SW 1271 (cell line): ENCODE results near the gene SLC35E3.

Experiments used
- DNase-seq, 2 experiments: peaks; one replicate each; lab custom pipeline; 2025; lab: John Stamatoyannopoulos, UW

SLC35E3 gene

DNA sequence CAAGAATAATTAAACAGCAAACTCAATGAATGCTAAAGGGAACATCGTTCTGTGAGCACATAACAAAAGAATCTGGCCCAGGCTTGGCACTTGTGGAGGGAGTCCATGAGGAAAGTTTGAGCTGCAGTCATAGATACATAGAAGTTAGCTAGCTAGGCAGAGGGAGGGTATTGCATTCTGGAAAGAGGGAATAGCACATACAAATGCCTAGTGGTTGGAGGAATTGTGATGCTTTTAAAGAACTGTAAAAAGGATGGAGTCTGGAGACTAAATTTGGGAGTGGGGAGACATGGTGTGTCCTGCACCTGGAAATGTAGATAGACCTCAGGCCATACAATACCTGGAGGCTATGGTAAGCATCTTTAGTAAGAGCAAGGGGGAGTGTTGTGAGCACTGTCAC, 24.0 kb downstream of the SLC35E3 start:
- DNase-seq: no peak

DNA sequence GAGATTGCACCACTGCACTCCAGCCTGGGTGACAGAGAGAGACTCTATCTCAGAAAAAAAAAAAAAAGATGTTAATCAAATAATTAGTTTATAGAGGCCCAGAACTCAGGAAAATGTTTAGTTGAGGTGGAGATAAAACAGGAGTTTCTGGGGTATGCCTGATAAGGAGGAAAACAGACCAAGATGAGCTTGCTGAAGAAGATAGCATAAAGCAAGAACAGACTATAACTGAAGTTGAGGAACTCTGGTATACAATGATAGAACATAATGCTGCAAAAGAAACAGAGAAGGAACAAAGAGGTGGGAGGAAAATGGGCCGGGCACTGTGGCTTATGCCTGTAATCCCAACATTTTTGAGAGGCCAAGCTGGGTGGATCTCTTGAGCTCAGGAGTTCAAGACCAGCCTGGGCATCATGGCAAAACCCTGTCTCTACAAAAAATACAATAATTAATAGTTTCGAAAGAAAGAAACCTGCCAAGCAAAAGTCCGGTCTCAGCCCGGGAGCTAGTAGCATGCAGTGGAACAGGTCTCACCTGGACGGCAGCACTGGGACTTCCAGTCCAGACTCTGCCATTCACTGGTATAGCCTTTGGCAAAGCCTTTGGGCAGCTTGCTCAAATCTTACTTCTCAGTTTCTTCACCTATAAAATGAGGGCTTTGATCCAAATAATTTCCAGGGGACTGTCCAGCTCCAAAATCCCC, 25.4 kb downstream of the SLC35E3 start:
- DNase-seq: no peak

DNA sequence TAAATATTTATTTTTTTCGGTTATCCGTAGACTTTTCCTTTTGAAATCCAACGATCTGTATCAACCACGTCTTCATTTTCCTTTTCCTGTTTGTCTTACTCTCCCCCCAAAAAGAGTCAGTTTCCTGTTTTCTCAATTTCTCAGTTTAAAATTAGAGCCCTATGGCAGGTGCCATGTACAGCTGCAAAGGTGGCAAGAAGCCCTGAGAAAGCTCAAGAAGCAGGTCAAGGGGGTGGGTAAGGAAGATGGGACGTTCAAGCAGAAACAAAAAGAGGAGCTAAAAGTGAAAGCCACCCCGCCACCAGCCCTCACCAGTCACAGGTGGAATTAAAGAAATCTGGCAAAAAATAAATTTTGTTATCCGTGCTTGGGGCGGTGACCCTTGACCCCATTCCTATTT, 26.7 kb downstream of the SLC35E3 start:
- DNase-seq: no peak

DNA sequence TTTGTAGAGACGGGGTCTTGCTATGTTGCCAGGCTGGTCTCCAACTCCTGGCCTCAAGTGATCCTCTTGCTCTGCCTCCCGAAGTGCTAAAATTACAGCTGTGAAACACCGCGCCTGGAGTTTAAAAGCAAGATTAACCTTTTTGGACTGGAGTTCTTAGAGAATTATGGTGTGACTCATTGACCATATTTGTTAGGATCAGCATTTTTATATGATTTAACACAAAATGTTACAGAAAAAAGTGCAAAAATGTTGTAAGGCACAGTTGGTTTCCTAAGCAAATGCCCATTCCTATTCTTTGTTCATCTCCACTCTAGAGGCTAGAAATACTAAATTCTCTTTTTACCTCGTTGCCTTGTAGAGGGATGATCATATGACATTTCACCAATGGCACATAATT, 27.6 kb downstream of the SLC35E3 start:
- no peak for DNase-seq

DNA sequence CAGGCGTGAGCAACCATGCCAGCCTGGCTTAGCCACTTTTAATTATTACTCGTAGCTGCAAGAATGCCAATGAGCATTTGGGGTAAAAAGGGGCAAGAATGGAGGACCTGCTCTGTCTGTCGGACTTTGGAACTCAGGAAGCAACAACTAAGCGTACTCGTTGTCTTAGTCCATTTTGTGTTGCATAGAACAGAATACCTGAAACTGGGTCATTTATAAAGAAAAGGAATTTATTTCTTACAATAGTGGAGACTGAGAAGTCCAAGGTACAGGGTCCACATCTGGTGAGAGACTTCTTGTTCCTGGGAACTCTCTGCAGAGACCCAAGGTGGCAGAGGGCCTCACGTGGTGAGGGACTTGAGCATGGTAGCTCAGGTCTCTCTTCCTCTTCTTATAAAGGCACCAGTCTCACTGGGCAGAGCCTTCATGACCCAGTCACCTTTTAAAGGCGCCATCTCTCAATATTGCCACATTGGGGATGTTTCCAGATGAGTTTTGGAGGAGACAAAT, 29.2 kb downstream of the SLC35E3 start:
- no peak for DNase-seq

DNA sequence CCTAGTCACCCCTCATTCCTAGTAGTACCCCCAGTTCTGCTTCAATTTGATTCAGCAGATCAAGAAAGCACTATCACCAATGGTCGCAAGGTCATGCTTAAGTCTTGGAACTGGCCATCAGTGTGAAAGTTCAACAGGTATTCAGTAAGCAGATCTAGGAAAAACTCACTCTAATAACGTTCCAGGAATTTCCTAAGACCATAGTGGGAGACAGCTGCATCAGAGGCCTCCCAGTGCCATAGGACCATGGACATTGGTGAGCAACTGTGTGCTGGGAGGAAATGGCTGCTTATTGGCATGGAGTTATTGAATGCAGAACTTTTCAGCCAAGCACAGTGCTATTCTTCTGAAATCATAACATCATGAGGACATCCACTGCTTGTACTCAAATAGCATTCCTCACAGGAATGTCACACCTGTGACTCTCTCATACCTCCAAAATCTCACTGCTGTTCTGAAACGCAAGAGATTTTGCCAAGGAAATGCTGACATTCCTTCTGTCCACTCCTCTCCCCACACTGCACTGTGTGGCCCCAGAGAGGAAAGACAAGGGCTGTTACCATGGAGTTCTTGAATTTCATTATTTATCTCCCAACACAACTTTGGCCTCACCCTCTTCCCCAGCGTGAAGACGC, 31.1 kb downstream of the SLC35E3 start:
- DNase-seq: no peak

DNA sequence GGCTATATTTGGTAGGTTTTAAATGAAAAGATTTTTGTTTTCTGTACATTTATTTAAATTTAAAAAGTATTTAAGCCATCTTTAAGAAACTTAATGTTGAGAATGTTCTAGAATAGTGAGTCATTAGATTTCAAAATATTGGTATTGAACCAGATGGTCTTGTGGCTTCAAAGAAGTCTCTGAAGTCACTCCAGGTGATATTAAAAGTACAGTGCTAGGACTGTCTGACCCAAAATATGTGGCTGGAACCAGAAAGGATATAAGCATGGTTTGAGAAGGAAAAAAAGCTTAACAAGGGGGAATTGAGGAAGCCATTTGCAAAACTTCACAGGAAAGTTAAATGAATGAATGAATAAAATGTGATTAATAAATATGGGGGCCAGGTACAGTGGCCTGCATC, 33.3 kb downstream of the SLC35E3 start:
- no peak for DNase-seq

DNA sequence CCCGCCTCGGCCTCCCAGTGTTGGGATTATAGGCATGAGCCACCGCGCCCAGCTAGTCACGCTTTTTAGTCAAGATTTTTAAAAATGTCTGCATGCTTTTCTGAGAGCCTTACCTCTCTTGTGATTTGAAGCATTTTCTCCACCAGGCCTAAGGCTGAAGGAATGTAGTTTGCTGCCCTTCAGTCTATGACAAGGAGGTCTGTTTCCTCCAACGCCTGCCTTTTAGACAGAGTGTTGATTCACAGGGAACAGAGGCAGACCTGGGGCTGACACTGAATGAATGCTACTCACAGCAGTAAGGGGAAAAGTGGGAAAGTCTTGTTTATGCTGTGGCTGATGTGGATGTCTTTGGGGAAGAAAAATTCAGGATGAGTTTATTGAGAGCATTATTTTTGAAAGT, 34.8 kb downstream of the SLC35E3 start:
- DNase-seq: no peak

DNA sequence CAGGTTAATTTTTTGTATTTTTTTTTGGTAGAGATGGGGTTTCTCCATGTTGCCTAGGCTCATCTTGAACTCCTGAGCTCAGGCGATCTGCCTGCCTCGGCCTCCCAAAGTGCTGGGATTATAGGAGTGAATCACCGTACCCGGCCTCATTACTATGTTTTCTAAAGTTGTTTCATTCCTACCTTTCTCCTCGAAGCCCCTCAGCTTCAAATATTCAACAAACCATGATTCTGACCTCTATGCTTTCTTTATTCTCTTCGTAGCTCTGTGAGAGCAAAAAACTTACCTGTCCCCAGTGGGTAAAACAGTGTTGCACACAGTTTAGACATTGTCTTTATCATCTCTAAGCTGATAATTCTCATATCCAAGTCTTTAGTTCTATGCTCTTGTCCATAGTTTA, 35.8 kb downstream of the SLC35E3 start:
- DNase-seq: no peak

DNA sequence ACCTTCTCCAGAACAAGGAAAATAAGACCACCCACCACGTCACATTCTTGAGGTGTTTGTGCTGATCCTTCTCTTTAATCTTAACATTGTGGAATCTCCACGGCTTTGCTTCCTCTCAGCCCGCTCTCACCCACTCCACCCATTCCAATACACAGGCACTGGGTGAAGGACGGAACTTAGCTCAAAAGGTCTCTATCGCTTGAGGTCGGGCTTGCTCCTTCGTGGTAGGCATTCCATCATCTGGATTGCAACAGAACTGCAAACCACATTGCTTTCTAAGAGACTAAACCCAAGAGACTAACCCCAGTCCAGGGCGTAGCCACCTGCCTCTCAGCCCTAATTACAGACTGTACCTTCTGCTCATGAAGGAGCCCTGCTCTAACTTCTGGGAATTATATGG, 38.0 kb downstream of the SLC35E3 start:
- no peak for DNase-seq

DNA sequence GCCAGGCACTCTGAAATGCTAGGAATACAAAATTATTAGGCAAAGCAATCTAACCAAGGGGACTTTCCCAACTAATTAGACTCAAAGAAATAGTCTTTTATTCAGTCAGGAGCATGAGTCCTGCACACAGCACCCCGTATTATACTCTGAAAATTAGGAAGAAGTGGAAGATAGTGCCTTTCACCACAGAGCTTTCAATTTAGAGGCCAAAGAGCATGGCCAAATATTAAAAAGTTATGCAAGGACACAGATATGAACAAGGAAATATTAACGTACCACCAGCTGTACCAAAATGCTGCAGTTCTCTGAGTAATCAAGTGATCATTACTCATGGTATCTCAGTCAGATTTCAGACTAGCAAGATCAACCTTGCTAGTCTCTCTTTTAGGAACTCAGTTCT, 39.4 kb downstream of the SLC35E3 start:
- no peak for DNase-seq

DNA sequence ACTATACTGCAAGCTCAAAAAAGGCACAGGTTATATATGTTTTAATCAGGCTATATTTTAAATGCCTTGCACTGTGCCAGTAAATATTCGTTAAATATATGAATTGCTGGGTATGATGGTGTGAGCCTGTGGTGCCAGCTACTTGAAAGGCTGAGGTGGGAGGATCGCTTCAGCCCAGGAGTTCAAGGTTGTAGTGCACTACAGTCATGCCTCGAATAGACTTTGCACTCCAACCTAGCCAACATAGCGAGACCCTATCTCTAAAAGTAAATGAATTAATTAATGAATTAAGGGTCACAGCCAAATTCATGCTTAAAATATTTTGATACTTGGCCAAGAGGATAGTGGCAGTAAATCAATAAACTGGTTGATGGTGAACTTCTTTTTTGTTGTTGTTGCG, 39.8 kb downstream of the SLC35E3 start:
- DNase-seq: no peak

DNA sequence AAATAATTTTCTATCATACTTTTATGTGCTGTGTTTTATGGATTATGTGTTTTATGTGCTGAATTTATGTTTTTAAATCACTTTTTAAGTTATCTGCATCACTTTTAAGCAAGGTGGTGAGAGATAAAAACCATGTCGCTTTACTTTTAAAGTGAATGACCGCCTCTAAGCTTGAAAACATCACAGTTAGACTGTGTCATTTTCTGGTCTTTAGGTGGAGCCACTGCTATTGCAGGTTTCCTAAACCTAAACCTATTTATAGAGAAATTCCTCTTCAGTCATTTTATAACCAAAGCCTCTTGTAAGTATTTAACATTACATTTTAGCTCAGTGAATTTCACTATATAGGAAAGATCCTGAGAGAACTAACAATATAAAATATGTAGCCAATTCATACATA, 41.0 kb downstream of the SLC35E3 start:
- no peak for DNase-seq

DNA sequence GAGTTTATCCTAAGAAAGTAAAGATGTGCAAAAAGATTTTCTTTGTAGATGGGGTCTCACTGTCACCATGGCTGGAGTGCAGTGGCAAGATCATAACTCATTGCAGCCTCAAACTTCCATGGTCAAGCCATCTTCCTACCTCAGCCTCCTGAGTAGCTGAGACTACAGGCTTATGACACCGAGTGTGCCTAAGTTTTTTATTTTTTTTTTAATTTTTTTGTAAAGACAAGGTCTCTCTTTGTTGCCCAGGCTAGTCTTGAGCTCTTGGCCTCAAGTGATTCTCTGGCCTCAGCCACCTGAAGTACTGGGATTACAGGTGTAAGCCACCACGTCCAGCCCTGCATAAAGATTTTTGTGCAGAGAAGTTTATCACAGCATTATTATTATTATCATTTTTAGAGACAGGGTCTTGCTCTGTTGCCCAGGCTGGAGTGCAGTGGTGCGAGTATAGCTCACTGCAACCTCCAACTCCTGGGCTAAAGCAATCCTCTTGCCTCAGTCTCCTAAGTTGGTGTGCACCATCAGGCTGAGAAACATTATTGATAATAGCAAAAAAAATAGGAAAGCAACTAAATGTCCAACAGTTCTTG, 42.7 kb downstream of the SLC35E3 start:
- no peak for DNase-seq

DNA sequence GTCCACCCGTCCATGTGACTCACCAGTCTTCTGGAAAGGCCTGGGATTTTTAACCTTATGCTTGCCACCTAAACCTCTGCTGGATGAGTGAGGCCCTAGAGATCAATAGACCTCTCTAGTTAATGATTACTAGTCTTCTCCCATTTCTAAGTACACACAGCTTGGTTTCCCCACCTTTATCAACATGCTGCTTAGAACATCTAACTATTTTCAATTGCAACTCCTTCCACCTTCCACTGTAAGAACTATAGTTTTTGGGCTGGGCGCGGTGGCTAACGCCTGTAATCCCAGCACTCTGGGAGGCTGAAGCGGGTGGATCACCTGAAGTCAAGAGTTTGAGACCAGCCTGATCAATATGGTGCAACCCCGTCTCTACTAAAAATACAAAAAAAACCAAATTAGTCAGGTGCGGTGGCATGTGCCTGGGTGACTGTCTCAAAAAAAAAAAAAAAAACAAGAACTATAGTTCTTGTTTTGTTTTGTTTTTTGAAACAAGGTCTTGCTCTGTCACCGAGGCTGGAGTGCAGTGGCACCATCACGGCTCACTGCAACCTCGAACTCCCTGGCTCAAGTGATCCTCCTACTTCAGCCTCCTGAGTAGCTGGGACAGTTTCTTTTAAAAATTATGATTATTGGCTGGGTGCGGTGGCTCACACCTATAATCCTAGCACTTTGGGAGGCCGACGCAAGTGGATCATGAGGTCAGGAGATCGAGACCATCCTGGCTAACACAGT, 43.3 kb downstream of the SLC35E3 start:
- no peak for DNase-seq

DNA sequence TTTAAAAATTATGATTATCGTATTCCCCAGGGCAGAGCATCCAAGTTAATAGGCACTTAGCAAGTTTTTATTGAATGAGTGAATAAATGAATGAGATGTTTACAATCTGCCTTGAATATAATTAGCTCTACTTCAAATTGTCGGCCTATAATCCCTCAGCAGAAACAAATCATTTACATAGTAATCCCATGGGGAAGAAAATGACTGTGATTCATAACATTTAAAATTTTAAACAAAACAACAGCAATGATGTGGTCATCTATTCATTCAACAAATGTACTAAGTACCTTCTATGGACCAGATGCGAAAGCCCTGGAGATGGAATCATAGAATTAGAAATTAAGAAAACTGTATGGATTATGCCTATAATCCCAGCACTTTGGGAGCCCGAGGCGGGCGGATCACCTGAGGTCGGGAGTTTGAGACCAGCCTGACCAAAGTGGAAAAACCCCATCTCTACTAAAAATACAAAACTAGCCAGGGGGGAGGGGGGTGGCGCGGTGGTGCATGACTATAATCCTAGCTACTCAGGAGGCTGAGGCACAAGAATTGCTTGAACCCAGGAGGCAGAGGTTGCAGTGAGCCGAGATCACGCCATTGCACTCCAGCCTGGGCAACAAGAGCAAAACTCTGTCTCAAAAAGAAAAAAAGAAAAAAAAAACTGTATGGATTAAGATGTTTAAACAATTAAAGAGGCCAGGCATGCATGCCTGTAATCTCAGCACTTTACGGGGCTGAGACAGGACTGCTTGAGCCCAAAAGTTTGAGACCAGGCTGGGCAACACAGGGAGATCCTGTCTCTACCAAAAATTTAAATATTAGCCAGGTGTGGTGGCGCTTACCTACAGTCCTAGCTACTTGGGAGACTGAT, 44.3 kb downstream of the SLC35E3 start:
- DNase-seq: no peak

DNA sequence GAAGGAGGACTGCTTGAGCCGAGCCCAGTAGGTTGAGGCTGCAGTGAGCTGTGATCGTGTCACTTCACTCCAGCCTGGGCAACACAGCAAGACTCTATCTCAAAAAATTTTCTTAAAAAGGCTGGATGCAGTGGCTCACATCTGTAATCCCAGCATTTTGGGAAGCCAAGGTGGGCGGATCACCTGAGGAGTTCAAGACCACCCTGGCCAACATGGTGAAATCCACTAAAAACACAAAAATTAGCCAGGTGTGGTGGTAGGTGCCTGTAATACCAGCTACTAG, 44.9 kb downstream of the SLC35E3 start:
- DNase-seq: no peak

DNA sequence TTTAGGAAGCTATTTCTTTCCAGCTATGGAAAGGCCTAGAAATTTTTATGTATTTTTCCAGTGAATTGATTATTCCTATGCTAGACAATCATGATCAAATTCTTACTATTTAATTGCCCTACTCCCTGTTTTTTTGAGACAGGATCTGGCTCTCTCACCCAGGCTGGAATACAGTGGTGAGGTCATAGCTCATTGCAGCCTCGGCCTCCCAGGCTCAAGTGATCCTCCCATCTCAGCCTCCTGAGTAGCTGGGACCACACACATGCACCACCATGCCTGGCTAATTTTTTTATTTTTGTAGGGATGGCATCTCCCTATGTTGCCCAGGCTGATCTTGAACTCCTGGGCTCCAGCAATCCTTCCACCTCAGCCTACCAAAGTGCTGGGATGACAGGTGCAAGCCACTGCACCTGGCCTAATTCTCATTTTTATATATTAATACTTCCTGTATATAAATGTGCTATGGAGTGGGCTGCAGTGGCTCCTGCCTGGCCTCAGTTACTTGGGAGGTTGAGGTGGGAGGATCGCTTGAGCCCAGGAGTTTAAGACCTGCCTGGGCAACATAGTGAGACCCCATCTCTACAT, 46.0 kb downstream of the SLC35E3 start:
- DNase-seq: no peak

DNA sequence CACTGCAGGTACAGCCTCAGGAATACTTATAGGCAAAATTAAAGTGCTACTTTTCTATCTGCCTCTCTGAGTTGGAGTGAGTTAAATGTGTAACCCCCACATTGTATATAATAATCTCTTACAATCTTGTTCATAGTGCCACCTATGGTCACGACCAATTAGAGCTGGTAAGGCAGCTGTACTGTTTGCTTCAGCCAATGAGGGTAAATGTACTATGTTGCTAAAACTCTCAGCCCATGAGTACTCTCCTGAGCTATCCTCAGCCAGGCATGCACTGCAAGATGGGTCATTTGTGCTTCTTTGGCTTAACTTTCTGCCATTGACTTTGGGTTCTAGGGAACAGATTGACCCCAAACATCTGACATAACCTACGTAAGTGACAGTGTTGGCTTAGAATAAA, 47.0 kb downstream of the SLC35E3 start:
- peak in 1 of 2 experiments; percentile 59 for DNase-seq

DNA sequence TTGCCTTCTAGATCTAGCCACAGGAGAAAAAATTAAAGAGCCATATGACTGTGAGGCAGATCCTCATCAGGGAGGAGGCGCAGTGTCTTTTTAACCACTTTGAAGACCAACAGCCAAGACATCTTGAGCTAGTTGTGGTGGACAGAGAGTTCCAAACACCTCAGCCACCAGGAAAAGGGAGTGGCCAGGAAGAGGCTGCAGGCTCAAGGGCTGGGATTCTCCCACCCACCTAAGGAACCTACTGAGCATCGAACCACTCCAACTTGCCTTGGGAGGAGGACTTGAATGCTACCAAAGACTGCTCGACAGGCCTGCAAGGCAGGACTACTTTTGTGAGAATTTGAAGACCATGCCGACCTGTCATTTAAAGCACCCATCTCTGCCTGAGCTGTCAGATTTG, 47.5 kb downstream of the SLC35E3 start:
- no peak for DNase-seq

DNA sequence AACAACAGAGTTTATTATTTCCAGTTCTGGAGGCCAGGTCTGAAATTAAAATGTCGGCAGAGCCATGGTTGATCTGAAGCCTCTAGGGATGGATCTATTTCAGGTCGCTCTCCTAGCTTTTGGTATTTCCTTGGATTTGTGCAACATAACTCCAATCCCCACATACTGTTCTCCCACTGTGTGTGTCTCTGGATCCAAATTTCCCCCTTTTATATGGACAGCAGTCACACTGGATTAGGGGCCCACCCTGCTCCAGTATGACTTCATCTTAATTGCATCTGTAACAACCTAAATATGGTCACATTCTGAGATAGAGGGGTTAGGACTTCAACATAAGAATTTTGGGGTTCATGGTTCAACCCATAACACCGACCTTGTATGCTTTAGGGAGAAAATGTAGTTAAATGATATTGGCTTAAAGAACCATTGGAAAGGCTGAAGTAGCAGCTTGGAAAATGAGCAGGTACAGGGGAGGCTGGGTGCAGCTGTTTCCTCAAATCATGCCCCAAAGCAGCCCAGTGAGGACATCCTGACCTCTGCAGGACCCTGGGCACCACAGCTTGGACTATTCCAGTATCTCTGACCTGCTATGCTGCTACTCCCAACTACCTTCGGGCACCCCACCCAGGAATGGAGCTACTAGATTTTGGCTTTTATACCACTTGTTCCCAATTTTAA, 48.1 kb downstream of the SLC35E3 start:
- DNase-seq: no peak
